ENCODE results near the gene IL3RA.
"Not testable (repeated sequence)": the region's sequence is repeated elsewhere in the genome, so short reads cannot be mapped to it uniquely, and the experiment has no call there.

The IL3RA gene

DNA sequence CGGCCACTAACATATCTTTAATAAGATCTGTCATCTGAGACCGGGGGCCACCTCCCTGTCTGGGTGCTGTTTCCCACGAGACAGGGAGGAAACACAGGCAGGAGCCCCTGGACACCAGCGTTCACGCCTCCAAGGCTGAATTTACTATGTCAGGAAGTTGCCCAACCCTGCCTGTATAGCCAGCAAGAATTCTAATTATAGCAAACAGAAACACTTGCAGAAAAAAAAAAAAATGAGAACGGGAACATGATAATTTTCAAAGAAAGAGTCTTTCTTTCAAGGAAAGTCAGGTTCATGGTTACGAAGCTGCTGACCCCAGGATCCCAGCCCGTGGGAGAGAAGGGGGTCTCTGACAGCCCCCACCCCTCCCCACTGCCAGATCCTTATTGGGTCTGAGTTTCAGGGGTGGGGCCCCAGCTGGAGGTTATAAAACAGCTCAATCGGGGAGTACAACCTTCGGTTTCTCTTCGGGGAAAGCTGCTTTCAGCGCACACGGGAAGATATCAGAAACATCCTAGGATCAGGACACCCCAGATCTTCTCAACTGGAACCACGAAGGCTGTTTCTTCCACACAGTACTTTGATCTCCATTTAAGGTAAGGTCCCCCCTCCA lies at the start of gene IL3RA:
Gene IL3RA, plus strand, starts transcription at position 455 of the 613 bp plus-strand sequence. CDS start 4,981 bp downstream, outside the sequence.
- no peak for DNase-seq (ENCODE audit: extremely low read depth in 1 of 2, low read depth in 1 of 2)

DNA sequence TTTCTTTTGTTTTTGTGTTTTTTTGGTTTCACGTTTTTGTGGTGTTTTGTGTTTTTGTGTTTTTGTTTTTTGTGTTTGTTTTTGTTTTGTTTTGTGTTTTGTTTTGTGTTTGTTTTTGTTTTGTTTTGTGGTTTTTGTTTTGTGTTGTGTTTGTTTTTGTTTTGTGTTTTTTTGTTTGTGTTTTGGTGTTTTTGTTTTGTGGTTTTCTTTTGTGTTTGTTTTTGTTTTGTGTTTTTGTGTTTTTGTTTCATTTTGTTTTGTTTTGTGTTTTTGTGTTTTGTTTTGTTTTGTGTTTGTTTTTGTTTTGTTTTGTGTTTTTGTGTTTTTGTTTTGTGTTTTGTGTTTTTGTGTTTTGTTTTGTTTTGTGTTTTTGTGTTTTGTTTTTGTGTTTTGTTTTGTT lies 47.0 kb upstream of the IL3RA start:
- no peak for DNase-seq (ENCODE audit: extremely low read depth in 1 of 2, low read depth in 1 of 2)

DNA sequence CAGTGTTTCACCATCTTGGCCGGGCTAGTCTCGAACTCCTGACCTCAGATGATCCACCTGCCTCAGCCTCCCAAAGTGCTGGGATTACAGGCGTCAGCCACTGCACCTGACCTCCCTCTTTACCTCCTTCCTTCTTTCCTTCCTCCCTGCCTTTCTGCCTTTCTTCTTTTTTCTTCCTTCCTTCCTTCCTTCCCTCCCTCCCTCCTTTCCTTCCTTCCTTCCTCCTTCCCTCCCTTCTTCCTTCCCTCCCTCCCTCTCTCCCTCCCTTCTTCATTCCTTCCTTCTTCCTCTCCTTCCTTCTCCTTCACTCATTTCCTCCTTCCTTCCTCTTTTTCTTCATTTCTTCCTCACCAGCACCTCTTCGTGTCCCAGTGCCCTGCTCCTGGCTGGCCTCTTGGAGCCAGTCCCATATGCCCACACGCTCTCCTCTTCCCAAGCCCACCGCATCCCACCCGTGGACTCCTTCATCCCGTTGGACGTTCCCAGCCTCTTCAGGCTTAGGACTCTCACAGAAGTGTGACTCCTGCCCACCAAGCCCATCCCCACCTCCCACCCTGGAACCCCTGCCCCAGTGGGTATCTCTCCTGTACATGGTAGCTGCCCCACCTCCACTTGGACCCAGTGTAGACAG lies 45.4 kb upstream of the IL3RA start:
- DNase-seq (ENCODE audit: extremely low read depth in 1 of 2, low read depth in 1 of 2) = no peak

DNA sequence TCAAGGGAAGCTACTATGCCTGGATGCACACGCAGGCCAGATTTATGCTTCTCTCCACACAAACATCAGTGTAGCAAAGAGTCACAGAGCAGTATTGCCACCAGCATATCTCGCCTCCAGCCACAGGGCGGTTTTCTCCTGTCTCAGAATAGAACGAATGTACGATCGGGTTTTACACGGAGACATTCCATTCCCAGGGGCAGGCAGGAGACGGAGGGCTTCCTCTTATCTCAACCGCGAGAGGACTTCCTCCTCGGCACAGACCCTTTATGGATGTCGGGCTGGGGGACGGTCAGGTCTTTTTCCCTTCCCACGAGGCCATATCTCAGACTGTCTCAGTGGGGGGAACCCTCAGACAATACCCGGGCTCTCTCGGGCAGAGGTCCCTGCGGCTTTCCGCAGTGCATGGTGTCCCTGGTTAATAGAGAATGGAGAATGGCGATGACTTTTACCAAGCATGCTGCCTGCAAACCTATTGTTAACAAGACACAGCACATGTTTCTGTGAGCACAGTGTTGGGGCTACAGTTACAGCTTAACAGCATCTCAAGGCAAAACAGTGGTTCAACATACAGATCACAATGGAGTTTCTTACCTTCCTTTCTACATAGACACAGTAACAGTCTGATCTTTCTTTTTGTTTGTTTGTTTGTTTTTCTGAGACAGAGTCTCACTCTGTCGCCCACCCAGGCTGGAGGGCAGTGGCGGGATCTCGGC lies 43.9 kb upstream of the IL3RA start:
- no peak for DNase-seq (ENCODE audit: extremely low read depth in 1 of 2, low read depth in 1 of 2)

DNA sequence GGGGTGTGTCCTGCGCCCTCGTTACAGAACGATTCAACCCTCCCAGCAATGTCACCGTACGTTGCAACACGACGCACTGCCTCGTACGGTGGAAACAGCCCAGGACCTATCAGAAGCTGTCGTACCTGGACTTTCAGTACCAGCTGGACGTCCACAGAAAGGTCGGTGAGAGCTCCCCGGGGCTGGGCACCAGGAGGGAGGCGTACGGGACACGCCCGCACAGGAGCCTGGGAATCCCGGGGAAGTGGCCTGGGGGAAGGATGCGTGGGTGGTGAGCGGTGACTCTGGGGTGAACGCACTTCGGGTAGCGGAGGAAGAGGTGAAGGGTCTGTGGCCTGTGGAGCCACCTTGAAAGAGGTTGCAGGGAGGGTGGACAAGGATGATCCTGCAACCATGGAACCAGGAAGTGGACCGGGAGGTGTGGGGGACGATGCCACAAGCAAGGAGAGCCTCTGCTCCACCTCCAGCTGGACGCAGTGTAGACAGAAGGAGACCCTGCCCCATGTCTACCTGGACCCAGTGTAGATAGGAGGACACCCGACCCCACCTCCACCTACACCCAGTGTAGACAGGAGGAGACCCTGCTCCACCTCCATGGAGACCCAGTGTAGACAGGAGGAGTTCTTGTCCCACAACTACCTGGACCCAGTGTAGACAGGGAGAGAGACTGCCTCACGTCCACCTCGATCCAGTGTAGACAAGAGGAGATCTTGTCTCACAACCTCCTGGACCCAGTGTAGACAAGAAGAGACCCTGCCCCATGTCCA lies 42.1 kb upstream of the IL3RA start:
- no peak for DNase-seq (ENCODE audit: extremely low read depth in 1 of 2, low read depth in 1 of 2)

DNA sequence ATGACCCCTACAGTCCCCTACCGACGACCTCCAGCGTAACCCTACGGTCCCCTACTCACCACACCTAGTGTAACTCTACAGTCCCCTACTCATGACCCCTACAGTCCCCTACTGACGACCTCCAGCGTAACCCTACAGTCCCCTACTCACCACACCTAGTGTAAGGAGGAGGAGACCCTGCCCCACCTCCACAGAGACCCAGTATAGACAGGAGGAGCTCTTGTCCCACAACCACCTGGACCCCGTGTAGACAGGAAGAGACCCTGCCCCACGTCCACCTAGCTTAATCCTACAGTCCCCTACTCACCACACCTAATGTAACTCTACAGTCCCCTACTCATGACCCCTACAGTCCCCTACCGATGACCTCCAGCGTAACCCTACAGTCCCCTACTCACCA lies 41.0 kb upstream of the IL3RA start:
- no peak for DNase-seq (ENCODE audit: extremely low read depth in 1 of 2, low read depth in 1 of 2)

DNA sequence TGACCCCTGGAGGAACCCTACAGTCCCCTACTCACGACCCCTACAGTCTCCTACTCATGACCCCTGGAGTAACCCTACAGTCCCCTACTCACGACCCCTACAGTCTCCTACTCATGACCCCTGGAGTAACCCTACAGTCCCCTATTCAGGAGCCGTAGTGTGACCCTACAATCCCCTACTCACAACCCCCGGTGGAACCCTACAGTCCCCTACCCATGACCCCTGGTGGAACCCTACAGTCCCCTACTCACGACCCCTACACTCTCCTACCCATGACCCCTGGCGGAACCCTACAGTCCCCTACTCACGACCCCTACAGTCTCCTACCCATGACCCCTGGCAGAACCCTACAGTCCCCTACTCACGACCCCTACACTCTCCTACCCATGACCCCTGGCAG lies 39.0 kb upstream of the IL3RA start:
- DNase-seq (ENCODE audit: extremely low read depth in 1 of 2, low read depth in 1 of 2) = not testable (repeated sequence)

DNA sequence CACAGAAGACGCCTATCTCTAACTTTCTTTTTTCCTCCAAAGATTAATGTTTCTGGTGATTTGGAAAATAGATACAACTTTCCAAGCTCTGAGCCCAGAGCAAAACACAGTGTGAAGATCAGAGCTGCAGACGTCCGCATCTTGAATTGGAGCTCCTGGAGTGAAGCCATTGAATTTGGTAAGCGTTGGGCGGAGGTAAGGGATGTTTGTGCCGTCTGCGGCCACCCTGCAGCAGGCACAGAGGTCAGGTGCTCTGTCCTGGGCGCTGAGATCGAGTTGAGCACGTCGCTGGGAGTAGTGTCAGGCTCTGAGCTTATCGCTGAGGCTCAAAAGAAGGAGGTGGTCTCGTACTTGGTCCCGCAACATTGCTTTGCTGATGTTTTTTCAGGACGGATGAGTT lies 36.1 kb upstream of the IL3RA start:
- DNase-seq (ENCODE audit: extremely low read depth in 1 of 2, low read depth in 1 of 2) = no peak

DNA sequence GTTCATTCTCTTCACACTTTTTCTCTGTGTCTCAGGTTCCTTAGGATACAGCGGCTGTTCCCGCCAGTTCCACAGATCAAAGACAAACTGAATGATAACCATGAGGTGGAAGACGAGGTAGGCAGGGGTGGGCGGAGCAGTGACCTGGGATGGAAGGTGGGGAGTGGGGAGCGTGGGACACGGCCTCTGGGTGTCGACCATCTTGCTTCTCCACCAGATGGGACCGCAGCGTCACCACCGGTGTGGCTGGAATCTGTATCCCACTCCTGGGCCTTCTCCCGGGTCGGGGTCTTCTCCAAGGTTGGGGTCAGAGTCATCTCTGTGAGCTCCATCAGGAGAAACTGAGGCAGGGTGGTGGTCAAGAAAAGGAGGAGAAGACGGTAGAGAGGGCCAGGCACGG lies 31.2 kb upstream of the IL3RA start:
- DNase-seq (ENCODE audit: extremely low read depth in 1 of 2, low read depth in 1 of 2) = no peak

DNA sequence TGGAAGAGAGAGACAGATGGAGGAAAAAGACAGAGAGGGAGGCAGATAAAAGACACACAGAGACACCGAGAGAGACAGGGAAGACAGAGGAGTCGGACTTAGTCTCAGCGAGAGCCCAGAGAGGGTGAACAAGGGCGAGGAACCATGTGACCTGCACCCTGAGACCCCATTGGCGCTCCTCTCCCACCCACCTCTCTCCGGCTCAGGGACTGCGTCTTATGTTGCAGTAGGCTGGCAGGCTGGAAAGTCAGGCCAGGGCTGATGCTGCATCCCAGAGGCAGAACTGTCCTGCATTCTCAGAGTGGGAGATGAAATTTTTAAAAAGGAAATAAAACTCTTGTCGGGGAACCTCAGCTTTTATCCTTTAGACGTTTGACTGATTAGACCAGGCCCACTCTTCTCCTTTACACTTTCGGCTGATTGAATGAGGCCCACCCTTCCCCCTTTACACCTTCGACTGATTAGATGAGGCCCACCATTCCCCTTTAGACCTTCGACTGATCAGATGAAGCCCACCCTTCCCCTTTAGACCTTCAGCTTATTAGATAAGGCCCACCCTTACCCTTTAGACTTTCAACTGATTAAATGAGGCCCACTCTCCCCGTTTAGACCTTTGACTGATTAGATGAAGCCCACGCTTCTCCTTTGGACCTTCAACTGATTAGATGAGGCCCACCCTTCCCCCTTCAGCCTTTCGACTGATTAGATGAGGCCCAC lies 29.5 kb upstream of the IL3RA start:
- DNase-seq (ENCODE audit: extremely low read depth in 1 of 2, low read depth in 1 of 2) = no peak

DNA sequence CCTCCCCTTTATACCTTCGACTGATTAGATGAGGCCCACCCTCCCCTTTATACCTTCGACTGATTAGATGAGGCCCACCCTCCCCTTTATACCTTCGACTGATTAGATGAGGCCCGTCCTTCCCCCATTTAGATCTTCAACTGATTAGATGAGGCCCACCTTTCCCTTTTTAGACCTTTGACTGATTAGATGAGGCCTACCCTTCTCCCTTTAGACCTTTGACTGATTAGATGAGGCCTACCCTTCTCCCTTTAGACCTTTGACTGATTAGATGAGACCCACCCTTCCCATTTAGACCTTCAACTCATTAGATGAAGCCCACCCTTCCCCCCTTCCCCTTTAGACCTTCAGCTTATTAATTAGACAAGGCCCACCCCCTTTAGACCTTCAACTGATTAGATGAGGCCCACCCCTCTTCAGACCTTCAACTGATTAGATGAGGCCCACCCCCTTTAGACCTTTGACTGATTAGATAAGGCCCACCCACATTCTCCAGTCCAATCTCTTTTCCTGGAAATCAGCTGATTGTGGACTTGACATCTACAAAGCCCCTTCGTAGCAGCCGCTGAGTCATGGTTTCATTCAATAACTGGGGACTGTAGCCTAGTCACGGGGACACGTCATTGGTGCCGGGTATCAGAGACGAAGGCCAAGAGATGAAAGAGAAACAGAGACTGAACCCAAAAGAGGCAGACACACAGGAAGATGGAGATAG lies 28.8 kb upstream of the IL3RA start:
- no peak for DNase-seq (ENCODE audit: extremely low read depth in 1 of 2, low read depth in 1 of 2)

DNA sequence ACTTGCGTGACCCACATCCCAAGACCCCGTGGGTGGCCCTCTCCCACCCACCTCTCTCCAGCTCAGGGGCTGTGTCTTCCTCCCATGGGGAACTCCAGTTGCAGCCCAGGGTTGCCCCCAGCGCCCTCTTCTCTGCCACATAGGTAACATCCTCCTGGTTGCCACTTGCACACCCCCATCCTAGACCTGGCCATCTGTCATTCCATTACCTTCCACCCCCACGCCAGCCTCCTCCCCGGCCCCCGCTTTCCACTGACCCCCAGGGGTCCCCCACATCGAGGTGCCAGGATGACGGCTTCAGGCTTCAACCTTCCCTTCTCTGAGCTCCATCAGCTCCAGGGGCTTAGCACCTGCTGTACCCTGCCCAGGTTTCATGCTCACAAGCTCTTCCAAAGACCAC lies 28.1 kb upstream of the IL3RA start:
- DNase-seq (ENCODE audit: extremely low read depth in 1 of 2, low read depth in 1 of 2) = no peak

DNA sequence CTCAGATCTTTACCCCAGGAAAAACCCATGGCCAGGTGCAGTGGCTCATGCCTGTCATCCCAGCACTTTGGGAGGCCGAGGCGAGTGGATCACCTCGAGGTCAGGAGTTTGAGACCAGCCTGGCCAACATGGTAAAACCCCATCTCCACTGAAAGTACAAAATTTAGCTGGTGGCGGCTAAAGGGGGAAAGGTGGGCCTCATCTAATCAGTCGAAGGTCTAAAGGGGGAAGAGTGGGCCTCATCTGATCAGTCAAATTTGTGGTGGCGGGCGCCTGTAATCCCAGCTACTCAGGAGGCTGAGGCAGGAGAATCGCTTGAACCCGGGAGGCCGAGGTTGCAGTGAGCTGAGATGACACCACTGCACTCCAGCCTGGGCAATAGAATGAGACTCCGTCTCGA lies 27.7 kb upstream of the IL3RA start:
- DNase-seq (ENCODE audit: extremely low read depth in 1 of 2, low read depth in 1 of 2) = not testable (repeated sequence)

DNA sequence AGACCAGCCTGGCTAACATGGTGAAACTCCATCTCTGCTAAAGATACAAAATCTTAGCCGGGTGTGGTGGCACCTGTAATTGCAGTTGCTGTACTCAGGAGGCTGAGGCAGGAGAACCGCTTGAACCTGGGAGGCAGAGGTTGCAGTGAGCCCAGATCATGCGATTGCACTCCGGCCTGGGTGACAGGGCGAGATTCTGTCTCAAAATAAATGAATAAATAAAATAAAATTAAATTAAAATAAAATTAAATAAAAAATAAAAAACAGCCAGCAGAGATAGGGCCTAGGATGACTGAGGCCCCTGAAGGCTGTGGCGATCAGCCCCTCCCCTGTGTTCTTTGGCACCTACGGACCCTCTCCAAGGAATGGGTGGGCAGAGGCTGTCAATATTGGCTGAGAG lies 22.8 kb upstream of the IL3RA start:
- no peak for DNase-seq (ENCODE audit: extremely low read depth in 1 of 2, low read depth in 1 of 2)

DNA sequence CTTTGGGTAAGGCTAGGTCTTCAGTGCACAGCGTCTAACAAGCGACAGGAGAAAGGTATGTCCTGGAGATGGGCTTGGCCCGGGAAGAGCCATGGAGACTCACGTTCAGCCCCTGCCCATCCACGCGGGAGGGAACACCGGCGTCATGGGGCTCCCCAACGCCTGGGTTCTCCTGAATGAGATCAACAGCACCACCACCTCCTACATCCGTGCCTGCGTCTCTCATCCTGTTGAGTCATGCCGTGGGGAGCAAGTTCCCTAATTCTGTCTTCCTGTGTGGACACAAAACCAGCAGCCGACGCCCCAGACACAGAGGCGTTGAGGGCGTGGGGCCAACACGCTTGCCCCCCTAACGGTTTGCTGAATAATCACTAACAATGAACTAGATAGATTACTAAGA lies 20.1 kb upstream of the IL3RA start:
- DNase-seq (ENCODE audit: extremely low read depth in 1 of 2, low read depth in 1 of 2) = no peak

DNA sequence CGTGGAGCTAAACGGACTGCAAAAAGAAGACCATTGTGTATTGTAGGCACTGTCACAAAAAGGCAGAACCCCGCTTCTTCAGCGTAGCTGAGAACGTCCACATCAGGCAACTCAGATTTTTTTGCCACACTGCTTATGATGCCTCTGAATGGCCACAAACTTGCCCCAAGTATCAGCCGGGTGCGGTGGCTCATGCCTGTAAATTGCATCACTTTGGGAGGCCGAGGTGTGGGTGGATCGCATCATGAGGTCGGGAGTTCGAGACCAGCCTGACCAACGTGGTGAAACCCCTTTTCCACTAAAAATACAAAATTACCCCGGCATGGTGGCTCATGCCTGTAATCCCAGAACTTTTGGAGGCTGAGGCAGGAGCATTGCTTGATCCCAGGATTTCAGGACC lies 14.9 kb upstream of the IL3RA start:
- DNase-seq (ENCODE audit: extremely low read depth in 1 of 2, low read depth in 1 of 2) = no peak

DNA sequence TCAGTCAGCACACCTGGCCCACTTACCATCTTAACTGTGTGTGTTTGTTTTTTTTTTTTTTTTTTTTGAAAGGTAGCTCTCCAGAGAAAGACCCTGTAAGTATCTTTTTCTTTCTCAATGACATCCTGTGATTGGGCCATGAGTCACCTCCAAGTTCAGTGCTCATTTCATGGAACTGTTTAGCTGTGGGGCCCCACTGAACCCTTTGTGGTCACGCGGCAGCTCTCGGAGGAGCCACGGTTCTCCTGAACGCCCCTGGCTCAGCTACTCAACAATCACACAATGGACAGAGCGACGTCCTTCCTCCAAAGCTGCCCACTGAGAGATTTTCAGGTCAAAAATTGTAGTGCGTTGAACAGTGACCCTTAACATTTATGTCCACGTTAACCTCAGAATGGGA lies 14.2 kb upstream of the IL3RA start:
- no peak for DNase-seq (ENCODE audit: extremely low read depth in 1 of 2, low read depth in 1 of 2)

DNA sequence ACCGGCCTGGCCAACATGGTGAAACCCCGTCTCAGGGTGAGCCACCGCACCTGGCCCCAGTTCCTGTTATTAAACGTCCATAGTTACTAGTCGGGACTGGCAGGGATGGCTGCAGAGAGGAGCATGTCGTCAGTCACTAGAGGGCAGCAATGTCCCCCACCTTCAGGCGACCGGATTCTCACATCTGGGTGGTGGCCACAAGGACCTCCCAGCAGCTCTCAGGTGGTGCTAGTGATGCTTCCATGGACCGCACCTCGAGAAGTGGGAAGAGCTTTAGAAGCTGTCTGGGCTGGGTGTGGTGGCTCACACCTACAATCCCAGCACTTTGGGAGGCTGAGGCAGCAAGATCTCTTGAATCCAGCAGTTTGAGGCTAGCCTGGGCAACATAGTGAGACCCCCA lies 13.3 kb upstream of the IL3RA start:
- no peak for DNase-seq (ENCODE audit: extremely low read depth in 1 of 2, low read depth in 1 of 2)

DNA sequence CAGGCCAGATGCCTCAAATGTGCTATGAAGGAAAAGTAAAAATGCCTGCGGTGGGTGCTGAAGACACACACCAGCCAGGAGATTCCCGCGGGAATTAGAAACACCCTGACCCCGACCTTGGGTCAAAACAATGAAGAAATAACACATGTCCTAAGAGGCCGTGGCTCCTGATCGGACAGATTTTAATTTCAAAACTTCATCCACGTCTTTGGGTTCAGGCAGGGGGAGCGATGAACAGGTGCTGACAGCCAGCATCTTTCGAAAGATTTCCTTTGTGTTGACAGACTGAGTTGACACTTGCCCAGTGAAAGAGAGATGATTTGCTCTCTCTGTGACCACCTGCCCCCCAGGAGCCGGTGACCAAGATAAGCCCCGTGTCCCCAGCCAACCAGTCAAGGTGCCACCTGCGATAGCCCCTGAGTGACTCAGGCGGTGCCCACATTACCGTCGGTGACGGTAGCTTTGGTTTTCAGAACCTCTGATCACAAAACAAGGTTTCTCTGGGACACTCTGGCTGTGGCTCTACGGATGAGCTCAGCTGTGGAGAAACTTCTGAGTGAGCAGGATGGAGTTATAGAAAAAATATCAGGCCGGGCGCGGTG lies 11.0 kb upstream of the IL3RA start:
- no peak for DNase-seq (ENCODE audit: extremely low read depth in 1 of 2, low read depth in 1 of 2)

Data from activated CD8-positive, alpha-beta memory T cell treated with anti-CD3 and anti-CD28 coated beads for 1 hour (primary cell).